ENCODE measurements around the gene BBS9.

BBS9 gene

DNA sequence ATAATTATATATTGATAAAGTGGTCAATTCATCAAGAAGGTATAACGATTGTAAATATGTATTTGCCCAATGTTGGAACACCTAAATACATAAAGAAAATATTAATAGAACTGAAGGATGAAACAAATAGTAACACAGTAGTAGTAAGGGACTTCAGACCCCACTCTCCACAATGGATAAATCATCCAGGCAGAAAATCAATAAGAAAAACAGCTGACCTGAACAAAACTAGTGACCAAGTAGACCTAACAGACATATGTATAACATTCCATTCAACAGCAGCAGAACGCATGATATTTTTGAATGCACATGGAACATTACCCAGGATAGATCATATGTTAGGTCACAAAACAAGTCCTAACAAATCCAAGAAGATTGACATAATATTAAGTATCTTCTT, 489.9 kb downstream of the BBS9 start:
- Histone ChIP-seq H3K9ac (ENCODE audit: low read depth, low read length, poor library complexity, severe bottlenecking) (no peak overlapping the region), H3K9me2 (replicated peaks; ENCODE audit: low read depth, low read length) (no peaks in the 10 kb centered on the region), H2AFZ (ENCODE audit: low read length) (no peak overlapping the region), H4K20me1 (ENCODE audit: insufficient read depth, low read length, poor library complexity, severe bottlenecking) (no peaks in the 10 kb centered on the region), H3K4me2 (ENCODE audit: low read depth, low read length, poor library complexity, severe bottlenecking) (no peak overlapping the region), H3K4me3 (ENCODE audit: low read length, poor library complexity, severe bottlenecking) (no peak overlapping the region), H3F3A (ENCODE audit: low read depth) (no peaks in the 10 kb centered on the region), H3K4me1 (ENCODE audit: insufficient read depth, low read length, poor library complexity, severe bottlenecking) (no peaks in the 10 kb centered on the region), H3K36me3 (ENCODE audit: insufficient read depth, low read length) (no peaks in the 10 kb centered on the region), H3K27me3 (ENCODE audit: insufficient read depth, low read length, poor library complexity, severe bottlenecking) (no peaks in the 10 kb centered on the region), H3K79me2 (ENCODE audit: insufficient read depth, low read length) (no peaks in the 10 kb centered on the region), H3K9me3 (ENCODE audit: insufficient read depth, low read depth, low read length) (no peaks in the 10 kb centered on the region)
- TF ChIP-seq, protein P1, sequence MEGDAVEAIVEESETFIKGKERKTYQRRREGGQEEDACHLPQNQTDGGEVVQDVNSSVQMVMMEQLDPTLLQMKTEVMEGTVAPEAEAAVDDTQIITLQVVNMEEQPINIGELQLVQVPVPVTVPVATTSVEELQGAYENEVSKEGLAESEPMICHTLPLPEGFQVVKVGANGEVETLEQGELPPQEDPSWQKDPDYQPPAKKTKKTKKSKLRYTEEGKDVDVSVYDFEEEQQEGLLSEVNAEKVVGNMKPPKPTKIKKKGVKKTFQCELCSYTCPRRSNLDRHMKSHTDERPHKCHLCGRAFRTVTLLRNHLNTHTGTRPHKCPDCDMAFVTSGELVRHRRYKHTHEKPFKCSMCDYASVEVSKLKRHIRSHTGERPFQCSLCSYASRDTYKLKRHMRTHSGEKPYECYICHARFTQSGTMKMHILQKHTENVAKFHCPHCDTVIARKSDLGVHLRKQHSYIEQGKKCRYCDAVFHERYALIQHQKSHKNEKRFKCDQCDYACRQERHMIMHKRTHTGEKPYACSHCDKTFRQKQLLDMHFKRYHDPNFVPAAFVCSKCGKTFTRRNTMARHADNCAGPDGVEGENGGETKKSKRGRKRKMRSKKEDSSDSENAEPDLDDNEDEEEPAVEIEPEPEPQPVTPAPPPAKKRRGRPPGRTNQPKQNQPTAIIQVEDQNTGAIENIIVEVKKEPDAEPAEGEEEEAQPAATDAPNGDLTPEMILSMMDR (conservative IDR thresholded peaks at IDR 0.05; ENCODE audit: low read length), result no peak
- no peak for TF ChIP-seq EZH2phosphoT487 (IDR thresholded peaks at IDR 0.05; ENCODE audit: borderline replicate concordance)

DNA sequence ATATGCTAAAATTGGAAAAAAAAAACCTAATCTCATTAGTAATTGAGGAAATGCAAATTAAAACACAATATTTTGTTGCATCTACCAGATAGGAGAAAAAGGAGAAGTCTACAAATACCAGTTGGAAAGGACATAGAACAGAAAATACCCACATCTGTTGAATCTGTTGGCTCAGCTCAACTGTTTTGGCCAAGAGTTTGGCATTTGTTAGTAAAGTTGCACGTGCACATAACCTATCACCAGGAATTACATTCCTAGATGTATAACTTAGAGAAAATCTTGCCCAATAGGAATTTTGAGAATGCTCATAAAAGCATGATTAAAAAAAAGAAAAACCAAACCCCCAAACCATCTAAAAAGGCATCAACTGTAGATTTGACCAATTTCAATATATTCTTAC, 493.9 kb downstream of the BBS9 start:
- Histone ChIP-seq H3K9me2 (replicated peaks; ENCODE audit: low read depth, low read length) (no peaks in the 10 kb centered on the region), H3K4me2 (ENCODE audit: low read depth, low read length, poor library complexity, severe bottlenecking) (no peak overlapping the region), H3F3A (ENCODE audit: low read depth) (no peaks in the 10 kb centered on the region), H3K4me3 (ENCODE audit: low read length, poor library complexity, severe bottlenecking) (no peak overlapping the region), H3K9me3 (ENCODE audit: insufficient read depth, low read depth, low read length) (no peaks in the 10 kb centered on the region), H2AFZ (ENCODE audit: low read length) (no peak overlapping the region), H3K4me1 (ENCODE audit: insufficient read depth, low read length, poor library complexity, severe bottlenecking) (no peaks in the 10 kb centered on the region), H4K20me1 (ENCODE audit: insufficient read depth, low read length, poor library complexity, severe bottlenecking) (no peaks in the 10 kb centered on the region), H3K79me2 (ENCODE audit: insufficient read depth, low read length) (no peaks in the 10 kb centered on the region), H3K27me3 (ENCODE audit: insufficient read depth, low read length, poor library complexity, severe bottlenecking) (no peaks in the 10 kb centered on the region), H3K9ac (ENCODE audit: low read depth, low read length, poor library complexity, severe bottlenecking) (no peak overlapping the region), H3K36me3 (ENCODE audit: insufficient read depth, low read length) (no peaks in the 10 kb centered on the region)
- TF ChIP-seq EZH2phosphoT487 (IDR thresholded peaks at IDR 0.05; ENCODE audit: borderline replicate concordance), result no peak
- TF ChIP-seq, protein P1 (conservative IDR thresholded peaks at IDR 0.05; ENCODE audit: low read length), result no peak

DNA sequence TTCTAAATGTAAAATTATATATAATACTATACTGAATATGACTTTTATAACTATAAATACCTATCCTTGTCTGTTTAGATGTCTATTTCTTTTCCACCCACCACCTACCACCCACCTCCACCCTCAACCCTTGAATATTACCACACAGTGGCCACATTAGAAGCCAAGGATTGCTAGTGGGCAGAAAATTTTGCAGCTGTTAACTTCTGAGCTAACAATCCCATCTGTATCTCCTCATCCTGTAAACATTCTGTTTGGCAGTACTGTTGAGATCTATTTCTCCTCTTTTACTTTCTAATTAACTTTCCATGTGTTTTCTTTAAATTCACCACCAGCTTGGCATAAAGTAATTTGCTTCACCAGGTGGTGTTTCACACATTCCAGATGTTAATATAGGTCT, 494.9 kb downstream of the BBS9 start:
- H3K9me3 ChIP-seq (ENCODE audit: insufficient read depth, low read depth, low read length), result no peaks in the 10 kb centered on the region
- H3K4me1 ChIP-seq (ENCODE audit: insufficient read depth, low read length, poor library complexity, severe bottlenecking), result no peaks in the 10 kb centered on the region
- no peaks in the 10 kb centered on the region for H3F3A ChIP-seq (ENCODE audit: low read depth)
- no peak overlapping the region for H2AFZ ChIP-seq (ENCODE audit: low read length)
- no peaks in the 10 kb centered on the region for H3K9me2 ChIP-seq (replicated peaks; ENCODE audit: low read depth, low read length)
- H3K4me3 ChIP-seq (ENCODE audit: low read length, poor library complexity, severe bottlenecking), result no peak overlapping the region
- H3K79me2 ChIP-seq (ENCODE audit: insufficient read depth, low read length), result no peaks in the 10 kb centered on the region
- H4K20me1 ChIP-seq (ENCODE audit: insufficient read depth, low read length, poor library complexity, severe bottlenecking), result no peaks in the 10 kb centered on the region
- TF ChIP-seq EZH2phosphoT487 (IDR thresholded peaks at IDR 0.05; ENCODE audit: borderline replicate concordance), result no peak
- TF ChIP-seq, protein P1 (conservative IDR thresholded peaks at IDR 0.05; ENCODE audit: low read length), result no peak
- no peak overlapping the region for H3K4me2 ChIP-seq (ENCODE audit: low read depth, low read length, poor library complexity, severe bottlenecking)
- H3K36me3 ChIP-seq (ENCODE audit: insufficient read depth, low read length), result no peaks in the 10 kb centered on the region
- no peaks in the 10 kb centered on the region for H3K27me3 ChIP-seq (ENCODE audit: insufficient read depth, low read length, poor library complexity, severe bottlenecking)
- H3K9ac ChIP-seq (ENCODE audit: low read depth, low read length, poor library complexity, severe bottlenecking), result no peak overlapping the region

Measured in Loucy (cell line).